A549 (cell line): ENCODE data around the gene OLFML3. TPM values are rescaled to one million over a fixed set of nuclear protein-coding genes. Genes with fewer than 3 reads are reported as not detected.
A peak's percentile ranks its signal among the peaks of the same experiment; 100 is the strongest.

Source experiments
- ATAC-seq, 2 experiments: fragments of 200-7000 bp in 1 of 2; fragments of >200 bp in 1 of 2; cut with Nextera tagmentation in 1 of 2; cut with Tn5 transposase in 1 of 2; 3 replicates each; pipeline versions ENCODE4 v1.8.0 to v1.9.1; 2018 to 2020; ENCODE audit warnings: mild to moderate bottlenecking in 1 of 2, moderate library complexity in 1 of 2
- CTCF ChIA-PET: fragments of 300-600 bp; sonication (Branson Sonifier 250); formaldehyde crosslinking; extraction: SDS; loops from one replicate; lab custom pipeline; 2021; ENCODE audit warnings: antibody characterized with exemption, inconsistent platforms; lab: Yijun Ruan, JAX
- POLR2A ChIA-PET: fragments of 350-600 bp; formaldehyde crosslinking; extraction: SDS; loops from one replicate; lab custom pipeline; 2021; ENCODE audit warnings: antibody characterized with exemption, inconsistent platforms; lab: Yijun Ruan, JAX
- DNase-seq, 2 experiments: peaks; one replicate each; pipeline versions ENCODE4 v3.0.0 to v3.0.0-alpha.2; 2011 to 2016; ENCODE audit warnings: low read depth in 1 of 2, low spot score in 1 of 2
- FAIRE-seq: peaks from 2 replicates; lab custom pipeline; 2011; peaks lifted over from hg19 to GRCh38; lab: Jason Lieb, UNC
- H3K27ac ChIP-seq, 2 experiments: fragments of >200 bp; sonication (Bioruptor Twin); formaldehyde crosslinking; 3 replicates each; pipeline ENCODE4 v1.5.1; 2016 to 2017
- H3K4me1 ChIP-seq: fragments of >200 bp; sonication (Bioruptor Twin); formaldehyde crosslinking; 3 replicates; pipeline ENCODE4 v1.6.1; 2016
- H3K4me2 ChIP-seq: fragments of >200 bp; sonication (Bioruptor Twin); formaldehyde crosslinking; 3 replicates; pipeline ENCODE4 v1.6.1; 2016
- H3K4me3 ChIP-seq: fragments of >200 bp; sonication (Bioruptor Twin); formaldehyde crosslinking; 3 replicates; pipeline ENCODE4 v1.5.1; 2016
- H3K9me3 ChIP-seq: fragments of >200 bp; sonication (Bioruptor Twin); formaldehyde crosslinking; 3 replicates; pipeline ENCODE4 v1.6.1; 2016
- BHLHE40 ChIP-seq: IDR thresholded peaks from 2 replicates; pipeline ENCODE4 v1.6.1; 2012; ENCODE audit warnings: low read depth, low read length, inconsistent platforms
- EHMT2 ChIP-seq: fragments of 200-600 bp; sonication (generic); IDR thresholded peaks from 2 replicates; pipeline ENCODE4 v1.6.1; 2016; ENCODE audit warnings: antibody characterized with exemption, low read depth, mild to moderate bottlenecking, moderate library complexity
- EP300 ChIP-seq, 2 experiments: fragments of >200 bp; sonication (Bioruptor Twin); formaldehyde crosslinking; IDR thresholded peaks; 2 replicates in 1 of 2; 3 replicates in 1 of 2; pipeline ENCODE4 v1.6.1; 2016 to 2017
- FOSB ChIP-seq: fragments of 250-450 bp; sonication (Bioruptor Pico); IDR thresholded peaks from 2 replicates; pipeline ENCODE4 v1.5.0; 2020; ENCODE audit warnings: mild to moderate bottlenecking, moderate library complexity
- FOSL2 ChIP-seq, 2 experiments: fragments of 450-650 bp in 1 of 2; fragments of >200 bp in 1 of 2; sonication (Bioruptor Twin) in 1 of 2; formaldehyde crosslinking; IDR thresholded peaks; 2 replicates each; pipeline versions ENCODE4 v1.5.0 to v1.6.1; 2016 to 2020; ENCODE audit warnings: mild to moderate bottlenecking in 1 of 2, moderate library complexity in 1 of 2
- FOXS1 ChIP-seq: fragments of 250-450 bp; sonication (Bioruptor Pico); IDR thresholded peaks from 2 replicates; pipeline ENCODE4 v1.5.0; 2020; ENCODE audit warnings: mild to moderate bottlenecking, moderate library complexity
- GATA3 ChIP-seq: IDR thresholded peaks from 2 replicates; pipeline ENCODE4 v1.6.1; 2012; ENCODE audit warnings: borderline replicate concordance
- JUN ChIP-seq, 2 experiments: fragments of >200 bp; sonication (Bioruptor Twin); formaldehyde crosslinking; IDR thresholded peaks; 2 replicates in 1 of 2; 3 replicates in 1 of 2; pipeline ENCODE4 v1.6.1; 2016 to 2017
- JUNB ChIP-seq: fragments of >200 bp; sonication (Bioruptor Twin); formaldehyde crosslinking; IDR thresholded peaks from 2 replicates; pipeline ENCODE4 v1.6.1; 2016
- KDM1A ChIP-seq: fragments of 200-600 bp; sonication (generic); IDR thresholded peaks from 2 replicates; pipeline ENCODE4 v1.6.1; 2016; ENCODE audit warnings: low read depth, mild to moderate bottlenecking
- MAZ ChIP-seq: fragments of 150-350 bp; IDR thresholded peaks from 2 replicates; pipeline ENCODE4 v1.6.1; 2014; ENCODE audit warnings: antibody characterized with exemption, low read depth, low read length, borderline replicate concordance
- NFE2L2 ChIP-seq: fragments of 150-350 bp; conservative IDR thresholded peaks from 2 replicates; pipeline ENCODE4 v1.6.1; 2014; ENCODE audit warnings: low read length
- NR3C1 ChIP-seq: fragments of >200 bp; sonication (Bioruptor Twin); formaldehyde crosslinking; IDR thresholded peaks from 3 replicates; pipeline ENCODE4 v1.6.1; 2017
- POLR2AphosphoS2 ChIP-seq: conservative IDR thresholded peaks from 2 replicates; pipeline ENCODE4 v1.6.1; 2012; ENCODE audit warnings: low read length, improper control_type of control experiment, inconsistent platforms
- RAD21 ChIP-seq, 2 experiments: fragments of >200 bp in 1 of 2; sonication (Bioruptor Twin) in 1 of 2; formaldehyde crosslinking in 1 of 2; IDR thresholded peaks in 1 of 2; conservative IDR thresholded peaks in 1 of 2; 2 replicates in 1 of 2; 3 replicates in 1 of 2; pipeline ENCODE4 v1.6.1; 2012 to 2018; ENCODE audit warnings: inconsistent platforms in 1 of 2
- RARB ChIP-seq: fragments of 250-450 bp; sonication (Bioruptor Pico); IDR thresholded peaks from 2 replicates; pipeline ENCODE4 v1.8.0; 2021; ENCODE audit warnings: mild to moderate bottlenecking, moderate library complexity
- SMC3 ChIP-seq: fragments of >200 bp; sonication (Bioruptor Twin); formaldehyde crosslinking; IDR thresholded peaks from 3 replicates; pipeline ENCODE4 v1.6.1; 2018; ENCODE audit warnings: inconsistent platforms
- SREBF2 ChIP-seq: fragments of 450-650 bp; IDR thresholded peaks from 2 replicates; pipeline ENCODE4 v1.6.1; 2014; ENCODE audit warnings: mild to moderate bottlenecking, moderate library complexity
- TFCP2L1 ChIP-seq: fragments of 250-450 bp; sonication (Bioruptor Pico); IDR thresholded peaks from 2 replicates; pipeline ENCODE4 v1.5.0; 2021; ENCODE audit warnings: mild to moderate bottlenecking
- ZC3H11A ChIP-seq: fragments of 450-650 bp; IDR thresholded peaks from 2 replicates; pipeline ENCODE4 v1.6.1; 2014; ENCODE audit warnings: antibody characterized with exemption, mild to moderate bottlenecking
- ZFP36 ChIP-seq: fragments of 450-650 bp; IDR thresholded peaks from 2 replicates; pipeline ENCODE4 v1.6.1; 2014; ENCODE audit warnings: borderline replicate concordance; ENCODE audit not compliant: partially characterized antibody
- WGBS: methylation state at CpG from one replicate; pipeline ENCODE4 v1.1.6; 2017; ENCODE audit errors: missing lambda C conversion rate; 5-methylcytosine and 5-hydroxymethylcytosine counted together
- polyA plus RNA-seq, 4 experiments: library from polyadenylated mRNA; depleted of rRNA in 3 of 4; stranded (reverse); fragments of >200 nt; fragmentation: RNase III in 1 of 4; extraction: RNeasy Plus Mini Kit Qiagen cat#74134 plus additional on column Dnase treatment in 1 of 4; gene quantifications; 2 replicates in 3 of 4; 3 replicates in 1 of 4; pipeline ENCODE4 v1.2.3, GENCODE V29; 2011 to 2017
- TF ChIP-seq, protein P1 (sequence below): IDR thresholded peaks from 2 replicates; pipeline ENCODE4 v1.6.1; 2012; ENCODE audit warnings: low read depth, borderline replicate concordance
- TF ChIP-seq, protein P2 (sequence below): IDR thresholded peaks from 2 replicates; pipeline ENCODE4 v1.6.1; 2012
- TF ChIP-seq, protein P3 (sequence below): fragments of >200 bp; sonication (Bioruptor Twin); formaldehyde crosslinking; IDR thresholded peaks from 3 replicates; pipeline ENCODE4 v1.5.1; 2016

The OLFML3 gene
- polyA plus RNA-seq, 2 of the 4 experiments (the other 2 are of a cell fraction) = 1.2 to 9.3 TPM

DNA sequence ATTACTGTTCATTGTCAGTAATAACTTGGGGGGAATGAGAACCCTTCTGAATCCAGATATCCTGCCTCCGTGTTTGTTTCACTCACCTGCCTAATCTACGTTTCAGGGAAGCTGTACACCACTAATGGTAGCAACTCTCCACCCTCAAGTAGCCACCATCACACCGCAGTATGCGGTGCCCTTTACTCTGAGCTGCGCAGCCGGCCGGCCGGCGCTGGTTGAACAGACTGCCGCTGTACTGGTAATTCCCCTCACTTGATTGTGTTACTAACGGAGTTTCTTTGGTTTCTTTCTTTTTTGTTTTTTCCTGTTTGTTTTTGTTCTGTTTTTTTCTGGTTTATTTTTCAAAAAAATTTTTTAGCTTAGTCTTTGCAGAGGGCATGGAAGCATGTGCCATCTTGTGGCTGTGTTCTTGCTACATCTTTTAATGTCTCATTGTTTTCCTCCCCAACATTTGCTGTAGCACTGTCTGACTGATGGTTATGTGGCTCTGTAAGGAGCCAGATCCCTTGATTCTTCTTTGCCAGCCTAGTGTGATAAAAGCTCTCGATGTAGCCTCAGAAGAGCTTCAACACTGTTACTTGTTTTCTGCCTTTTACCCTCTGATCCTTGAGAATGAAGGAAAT lies 15.9 kb upstream of the OLFML3 start:
- Histone ChIP-seq H3K4me3 (no peak overlapping the region), H3K9me3 (no peaks in the 10 kb centered on the region), H3K27ac (no peak overlapping the region), H3K4me2 (no peak overlapping the region), H3K4me1 (no peaks in the 10 kb centered on the region)
- CTCF ChIA-PET = interaction anchor here (0.9 to 1.8 kb wide), 4 partner anchors 9 to 127 kb away, joined by 3 to 6 read pairs (median 4); no protein-coding TSS in a partner anchor
- TF ChIP-seq RAD21 (conservative IDR thresholded peaks at IDR 0.05 in 1 of 2, IDR thresholded peaks at IDR 0.05 in 1 of 2) = 0 out of 5 replicates have a peak, but pooled peaks of 1 of the 2 experiments have one; percentile 14
- TF ChIP-seq EHMT2 = no peak
- TF ChIP-seq, protein P1, sequence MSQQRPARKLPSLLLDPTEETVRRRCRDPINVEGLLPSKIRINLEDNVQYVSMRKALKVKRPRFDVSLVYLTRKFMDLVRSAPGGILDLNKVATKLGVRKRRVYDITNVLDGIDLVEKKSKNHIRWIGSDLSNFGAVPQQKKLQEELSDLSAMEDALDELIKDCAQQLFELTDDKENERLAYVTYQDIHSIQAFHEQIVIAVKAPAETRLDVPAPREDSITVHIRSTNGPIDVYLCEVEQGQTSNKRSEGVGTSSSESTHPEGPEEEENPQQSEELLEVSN = no peak
- no peak for ATAC-seq
- FAIRE-seq = no peak
- 92% methylated on average over 12 of the region's 12 CpGs for WGBS
- no peak for DNase-seq
- POLR2A ChIA-PET = no interaction called here

DNA sequence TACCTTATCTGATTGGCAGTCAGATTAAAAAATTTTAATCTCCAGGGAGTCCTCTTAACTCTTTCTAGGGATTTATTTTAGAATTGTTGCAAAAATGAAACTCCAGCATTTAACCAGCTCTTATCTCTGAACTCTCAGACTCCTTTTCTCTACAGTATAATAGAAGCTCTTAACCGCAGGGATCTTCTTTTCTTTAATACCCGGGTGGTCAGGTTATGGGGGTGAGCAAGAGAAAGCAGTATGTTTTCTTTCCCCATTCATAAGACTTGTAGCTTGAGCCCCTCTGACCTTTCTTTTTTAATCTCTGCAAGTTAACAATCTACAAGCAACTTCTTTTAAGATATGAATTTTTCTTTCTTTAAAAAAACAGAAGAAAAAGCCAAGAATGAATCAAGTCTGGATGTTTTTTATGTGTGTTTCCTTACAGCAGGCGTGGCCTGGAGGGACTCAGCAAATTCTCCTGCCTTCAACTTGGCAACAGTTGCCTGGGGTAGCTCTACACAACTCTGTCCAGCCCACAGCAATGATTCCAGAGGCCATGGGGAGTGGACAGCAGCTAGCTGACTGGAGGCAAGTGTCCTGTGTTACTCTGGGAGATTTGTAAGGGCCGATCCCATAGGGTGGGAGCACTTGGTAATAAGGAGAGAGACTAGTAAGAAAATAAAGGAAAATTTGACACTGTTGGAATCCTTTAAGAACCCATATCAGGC lies 13.4 kb upstream of the OLFML3 start:
- ATAC-seq = no peak
- 88% methylated on average over 4 of the region's 4 CpGs for WGBS
- CTCF ChIA-PET = interaction anchor here (1.1 kb wide), 1 partner anchor 13 kb away, joined by 4 read pairs; the partner anchor contains the start of gene OLFML3

DNA sequence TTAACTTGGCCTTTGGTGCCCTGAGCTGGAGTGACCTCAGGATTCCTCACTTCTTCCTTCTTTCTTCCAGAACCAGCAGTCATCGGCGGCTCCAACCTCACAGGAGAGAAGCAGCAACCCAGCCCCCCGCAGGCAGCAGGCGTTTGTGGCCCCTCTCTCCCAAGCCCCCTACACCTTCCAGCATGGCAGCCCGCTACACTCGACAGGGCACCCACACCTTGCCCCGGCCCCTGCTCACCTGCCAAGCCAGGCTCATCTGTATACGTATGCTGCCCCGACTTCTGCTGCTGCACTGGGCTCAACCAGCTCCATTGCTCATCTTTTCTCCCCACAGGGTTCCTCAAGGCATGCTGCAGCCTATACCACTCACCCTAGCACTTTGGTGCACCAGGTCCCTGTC lies 6.3 kb upstream of the OLFML3 start:
- no peak for FAIRE-seq
- CTCF ChIA-PET = interaction anchor here (1.3 to 2.4 kb wide), 2 partner anchors 10 to 310 kb away, joined by 3 to 9 read pairs; no protein-coding TSS in a partner anchor

More for the DNA sequence above, 13.4 kb upstream of the OLFML3 start:
- TF ChIP-seq NR3C1 (no peak), FOXS1 (no peak), KDM1A (no peak), TFCP2L1 (CRISPR knock-in tag) (no peak), JUNB (no peak), POLR2AphosphoS2 (no peak), MAZ (no peak), NFE2L2 (no peak), FOSL2 (IDR thresholded peaks at IDR 0.05) (no peak), FOSL2 (CRISPR knock-in tag; IDR thresholded peaks at IDR 0.05) (no peak), SREBF2 (no peak), SMC3 (no peak), ZFP36 (no peak)
- TF ChIP-seq, protein P2, sequence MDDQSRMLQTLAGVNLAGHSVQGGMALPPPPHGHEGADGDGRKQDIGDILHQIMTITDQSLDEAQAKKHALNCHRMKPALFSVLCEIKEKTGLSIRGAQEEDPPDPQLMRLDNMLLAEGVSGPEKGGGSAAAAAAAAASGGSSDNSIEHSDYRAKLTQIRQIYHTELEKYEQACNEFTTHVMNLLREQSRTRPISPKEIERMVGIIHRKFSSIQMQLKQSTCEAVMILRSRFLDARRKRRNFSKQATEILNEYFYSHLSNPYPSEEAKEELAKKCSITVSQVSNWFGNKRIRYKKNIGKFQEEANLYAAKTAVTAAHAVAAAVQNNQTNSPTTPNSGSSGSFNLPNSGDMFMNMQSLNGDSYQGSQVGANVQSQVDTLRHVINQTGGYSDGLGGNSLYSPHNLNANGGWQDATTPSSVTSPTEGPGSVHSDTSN = no peak
- TF ChIP-seq, protein P3, sequence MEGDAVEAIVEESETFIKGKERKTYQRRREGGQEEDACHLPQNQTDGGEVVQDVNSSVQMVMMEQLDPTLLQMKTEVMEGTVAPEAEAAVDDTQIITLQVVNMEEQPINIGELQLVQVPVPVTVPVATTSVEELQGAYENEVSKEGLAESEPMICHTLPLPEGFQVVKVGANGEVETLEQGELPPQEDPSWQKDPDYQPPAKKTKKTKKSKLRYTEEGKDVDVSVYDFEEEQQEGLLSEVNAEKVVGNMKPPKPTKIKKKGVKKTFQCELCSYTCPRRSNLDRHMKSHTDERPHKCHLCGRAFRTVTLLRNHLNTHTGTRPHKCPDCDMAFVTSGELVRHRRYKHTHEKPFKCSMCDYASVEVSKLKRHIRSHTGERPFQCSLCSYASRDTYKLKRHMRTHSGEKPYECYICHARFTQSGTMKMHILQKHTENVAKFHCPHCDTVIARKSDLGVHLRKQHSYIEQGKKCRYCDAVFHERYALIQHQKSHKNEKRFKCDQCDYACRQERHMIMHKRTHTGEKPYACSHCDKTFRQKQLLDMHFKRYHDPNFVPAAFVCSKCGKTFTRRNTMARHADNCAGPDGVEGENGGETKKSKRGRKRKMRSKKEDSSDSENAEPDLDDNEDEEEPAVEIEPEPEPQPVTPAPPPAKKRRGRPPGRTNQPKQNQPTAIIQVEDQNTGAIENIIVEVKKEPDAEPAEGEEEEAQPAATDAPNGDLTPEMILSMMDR = no peak
- TF ChIP-seq, all 56 proteins: peak for 0
- Histone ChIP-seq H3K27ac (no peak overlapping the region), H3K4me3 (no peak overlapping the region), H3K4me1 (no peaks in the 10 kb centered on the region), H3K4me2 (no peak overlapping the region), H3K9me3 (no peaks in the 10 kb centered on the region)
- FAIRE-seq (no peak), DNase-seq (no peak)
- POLR2A ChIA-PET = no interaction called here

More for the DNA sequence above, 6.3 kb upstream of the OLFML3 start:
- no peak for DNase-seq
- no peaks in the 10 kb centered on the region for H3K9me3 ChIP-seq
- no peak overlapping the region for H3K4me3 ChIP-seq
- POLR2A ChIA-PET = no interaction called here
- no peak overlapping the region for H3K27ac ChIP-seq
- no peak for ATAC-seq
- TF ChIP-seq BHLHE40 (no peak), SREBF2 (no peak), JUN (IDR thresholded peaks at IDR 0.05) (no peak), FOSB (CRISPR knock-in tag) (no peak), JUNB (no peak), ZC3H11A (no peak), EP300 (IDR thresholded peaks at IDR 0.05) (no peak), FOSL2 (IDR thresholded peaks at IDR 0.05) (no peak), FOSL2 (CRISPR knock-in tag; IDR thresholded peaks at IDR 0.05) (no peak), RARB (no peak), GATA3 (no peak)
- 86% methylated on average over 9 of the region's 9 CpGs for WGBS
- no peak overlapping the region for H3K4me2 ChIP-seq
- no peaks in the 10 kb centered on the region for H3K4me1 ChIP-seq
